ENCODE data around the gene YKT6.

Gene YKT6

DNA sequence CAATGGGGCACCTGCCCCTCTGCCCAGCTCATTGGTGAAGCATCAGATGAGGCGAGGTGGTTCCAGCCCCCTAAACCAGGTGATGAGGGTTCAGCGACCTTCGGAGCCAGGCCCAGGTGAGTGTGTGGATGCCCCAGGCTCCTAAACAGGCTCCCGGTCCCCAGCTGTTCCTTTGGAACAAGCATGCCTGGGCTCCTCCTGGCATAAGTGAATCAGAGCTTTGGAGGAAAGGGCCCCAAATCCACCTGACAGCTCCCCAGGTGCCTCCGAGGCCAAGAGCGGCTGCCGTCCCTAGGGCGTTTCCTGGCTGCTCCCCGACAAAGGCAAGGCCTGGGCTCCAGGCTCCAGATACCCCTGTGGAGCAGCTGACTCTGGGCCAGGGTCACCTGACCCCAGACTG lies 61.3 kb downstream of the YKT6 start:
- POLR2A ChIA-PET: no interaction called here
- CTCF ChIA-PET: no interaction called here
- Histone ChIP-seq H3K9me3 (ENCODE audit: control insufficient read depth, insufficient read depth, low read depth, low read length) (no peaks in the 10 kb centered on the region), H3K36me3 (ENCODE audit: control insufficient read depth in 2 of 2, insufficient read depth in 1 of 2, low read length in 2 of 2) (no peaks in the 10 kb centered on the region), H3K4me3 (ENCODE audit: low read depth, low read length) (no peak overlapping the region), H3K27ac (ENCODE audit: extremely low read depth, low read depth, low read length) (no peak overlapping the region), H3K4me1 (ENCODE audit: control insufficient read depth, insufficient read depth, low read length) (no peaks in the 10 kb centered on the region)
- no peak for TF ChIP-seq ZNF10 (tag by site-specific recombination; IDR thresholded peaks at IDR 0.05)
- TF ChIP-seq ZNF223 (tag by site-specific recombination; IDR thresholded peaks at IDR 0.05): no peak
- no peak for TF ChIP-seq ZSCAN16 (tag by site-specific recombination; IDR thresholded peaks at IDR 0.05)
- TF ChIP-seq, protein P1, sequence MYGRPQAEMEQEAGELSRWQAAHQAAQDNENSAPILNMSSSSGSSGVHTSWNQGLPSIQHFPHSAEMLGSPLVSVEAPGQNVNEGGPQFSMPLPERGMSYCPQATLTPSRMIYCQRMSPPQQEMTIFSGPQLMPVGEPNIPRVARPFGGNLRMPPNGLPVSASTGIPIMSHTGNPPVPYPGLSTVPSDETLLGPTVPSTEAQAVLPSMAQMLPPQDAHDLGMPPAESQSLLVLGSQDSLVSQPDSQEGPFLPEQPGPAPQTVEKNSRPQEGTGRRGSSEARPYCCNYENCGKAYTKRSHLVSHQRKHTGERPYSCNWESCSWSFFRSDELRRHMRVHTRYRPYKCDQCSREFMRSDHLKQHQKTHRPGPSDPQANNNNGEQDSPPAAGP (tag by site-specific recombination; IDR thresholded peaks at IDR 0.05): no peak
- TF ChIP-seq ZNF791 (tag by site-specific recombination; IDR thresholded peaks at IDR 0.05): no peak
- no peak for TF ChIP-seq ZNF624 (tag by site-specific recombination; IDR thresholded peaks at IDR 0.05)
- TF ChIP-seq, protein P2, sequence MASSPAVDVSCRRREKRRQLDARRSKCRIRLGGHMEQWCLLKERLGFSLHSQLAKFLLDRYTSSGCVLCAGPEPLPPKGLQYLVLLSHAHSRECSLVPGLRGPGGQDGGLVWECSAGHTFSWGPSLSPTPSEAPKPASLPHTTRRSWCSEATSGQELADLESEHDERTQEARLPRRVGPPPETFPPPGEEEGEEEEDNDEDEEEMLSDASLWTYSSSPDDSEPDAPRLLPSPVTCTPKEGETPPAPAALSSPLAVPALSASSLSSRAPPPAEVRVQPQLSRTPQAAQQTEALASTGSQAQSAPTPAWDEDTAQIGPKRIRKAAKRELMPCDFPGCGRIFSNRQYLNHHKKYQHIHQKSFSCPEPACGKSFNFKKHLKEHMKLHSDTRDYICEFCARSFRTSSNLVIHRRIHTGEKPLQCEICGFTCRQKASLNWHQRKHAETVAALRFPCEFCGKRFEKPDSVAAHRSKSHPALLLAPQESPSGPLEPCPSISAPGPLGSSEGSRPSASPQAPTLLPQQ (tag by site-specific recombination; IDR thresholded peaks at IDR 0.05): no peak
- TF ChIP-seq ZNF433 (tag by site-specific recombination; IDR thresholded peaks at IDR 0.05; ENCODE audit: low read depth): no peak
- no peak for TF ChIP-seq ZNF16 (tag by site-specific recombination; IDR thresholded peaks at IDR 0.05; ENCODE audit: low read depth)
- no peak for TF ChIP-seq ZNF747 (tag by site-specific recombination; IDR thresholded peaks at IDR 0.05)
- TF ChIP-seq ZNF670 (tag by site-specific recombination; IDR thresholded peaks at IDR 0.05; ENCODE audit: low read depth): no peak
- no peak for TF ChIP-seq ZNF23 (tag by site-specific recombination; IDR thresholded peaks at IDR 0.05; ENCODE audit: borderline replicate concordance)
- TF ChIP-seq ZNF76 (tag by site-specific recombination; IDR thresholded peaks at IDR 0.05; ENCODE audit: borderline replicate concordance, low read depth): no peak
- no peak for TF ChIP-seq ZNF121 (tag by site-specific recombination; IDR thresholded peaks at IDR 0.05)
- no peak for TF ChIP-seq ZNF426 (tag by site-specific recombination; IDR thresholded peaks at IDR 0.05)
- TF ChIP-seq SP3 (tag by site-specific recombination; IDR thresholded peaks at IDR 0.05): no peak
- no peak for TF ChIP-seq ZBTB1 (tag by site-specific recombination; IDR thresholded peaks at IDR 0.05)
- TF ChIP-seq, protein P3, sequence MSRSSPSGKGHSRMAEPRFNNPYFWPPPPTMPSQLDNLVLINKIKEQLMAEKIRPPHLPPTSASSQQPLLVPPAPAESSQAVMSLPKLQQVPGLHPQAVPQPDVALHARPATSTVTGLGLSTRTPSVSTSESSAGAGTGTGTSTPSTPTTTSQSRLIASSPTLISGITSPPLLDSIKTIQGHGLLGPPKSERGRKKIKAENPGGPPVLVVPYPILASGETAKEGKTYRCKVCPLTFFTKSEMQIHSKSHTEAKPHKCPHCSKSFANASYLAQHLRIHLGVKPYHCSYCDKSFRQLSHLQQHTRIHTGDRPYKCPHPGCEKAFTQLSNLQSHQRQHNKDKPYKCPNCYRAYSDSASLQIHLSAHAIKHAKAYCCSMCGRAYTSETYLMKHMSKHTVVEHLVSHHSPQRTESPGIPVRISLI (tag by site-specific recombination; IDR thresholded peaks at IDR 0.05): no peak
- no peak for TF ChIP-seq ZSCAN30 (tag by site-specific recombination; IDR thresholded peaks at IDR 0.05)
- TF ChIP-seq ZNF146 (tag by site-specific recombination; IDR thresholded peaks at IDR 0.05): no peak

DNA sequence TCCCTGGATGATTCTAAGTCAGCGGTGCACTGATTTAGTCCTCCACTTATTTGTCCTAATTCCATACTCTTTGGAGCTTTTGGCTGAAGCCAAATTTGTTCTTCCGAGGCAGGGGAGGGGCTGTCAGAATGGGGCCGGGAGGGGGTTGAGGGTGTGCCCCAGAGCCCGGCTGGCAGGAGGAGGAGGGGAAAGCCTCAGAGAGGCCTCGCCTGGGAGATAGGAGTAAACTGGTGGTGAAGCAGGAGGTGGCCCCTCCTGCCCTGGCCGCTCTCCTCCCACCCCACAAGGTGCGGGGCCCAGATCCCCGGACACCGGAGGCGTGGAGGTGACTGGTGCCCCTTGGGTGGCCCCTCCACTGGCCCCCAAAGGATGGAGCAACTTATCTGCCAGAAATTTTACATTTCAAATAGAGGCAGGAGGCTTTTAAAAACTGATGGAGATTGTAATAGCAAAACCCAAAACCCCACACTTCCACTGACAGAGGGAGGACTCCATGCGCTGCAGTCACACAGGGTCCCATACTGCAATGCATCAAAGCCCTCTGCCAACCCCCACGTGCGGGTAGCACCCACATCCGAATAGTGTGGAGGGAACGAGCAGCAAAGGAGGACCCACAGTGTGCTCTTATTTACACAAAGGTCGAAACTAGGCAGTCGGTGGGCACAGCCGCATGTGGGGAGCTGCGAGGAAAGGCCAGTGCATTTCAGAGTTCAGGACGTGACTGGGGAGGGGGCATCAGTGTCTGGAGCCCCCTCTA lies 62.7 kb downstream of the YKT6 start:
- no peaks in the 10 kb centered on the region for H3K9me3 ChIP-seq (ENCODE audit: control insufficient read depth, insufficient read depth, low read depth, low read length)
- H3K27ac ChIP-seq (ENCODE audit: extremely low read depth, low read depth, low read length): no peak overlapping the region
- CTCF ChIA-PET: no interaction called here
- H3K4me3 ChIP-seq (ENCODE audit: low read depth, low read length): no peak overlapping the region
- POLR2A ChIA-PET: no interaction called here
- no peaks in the 10 kb centered on the region for H3K4me1 ChIP-seq (ENCODE audit: control insufficient read depth, insufficient read depth, low read length)
- no peaks in the 10 kb centered on the region for H3K36me3 ChIP-seq (ENCODE audit: control insufficient read depth in 2 of 2, insufficient read depth in 1 of 2, low read length in 2 of 2)
- TF ChIP-seq ZNF600 (tag by site-specific recombination; IDR thresholded peaks at IDR 0.05): no peak

All from HEK293 (cell line).